GM12878 (cell line): ENCODE data around the gene MBD6. TPM values are rescaled to one million over a fixed set of nuclear protein-coding genes. Genes with fewer than 3 reads are reported as not detected.

Experiments
- ATF3 ChIP-seq: IDR thresholded peaks from 2 replicates; pipeline ENCODE4 v1.6.1; 2011; ENCODE audit warnings: low read depth, mild to moderate bottlenecking, low read length, moderate library complexity, borderline replicate concordance; ENCODE audit errors: extremely low read depth
- ATF7 ChIP-seq: fragments of 450-650 bp; IDR thresholded peaks from 2 replicates; pipeline ENCODE4 v1.6.1; 2016; ENCODE audit warnings: low read depth, mild to moderate bottlenecking
- BACH1 ChIP-seq: fragments of 450-650 bp; IDR thresholded peaks from 2 replicates; pipeline ENCODE4 v1.6.1; 2017; ENCODE audit warnings: mild to moderate bottlenecking, borderline replicate concordance
- BCL3 ChIP-seq: IDR thresholded peaks from 2 replicates; pipeline ENCODE4 v1.6.1; 2011; ENCODE audit warnings: borderline replicate concordance, low read depth, mild to moderate bottlenecking, moderate library complexity, low read length; ENCODE audit not compliant: insufficient read depth, poor library complexity, severe bottlenecking
- CBX3 ChIP-seq: fragments of 200-600 bp; sonication (generic); IDR thresholded peaks from 2 replicates; pipeline ENCODE4 v1.6.1; 2016; ENCODE audit warnings: low read depth, borderline replicate concordance
- CHD4 ChIP-seq: fragments of 200-600 bp; sonication (generic); IDR thresholded peaks from 2 replicates; pipeline ENCODE4 v1.6.1; 2016; ENCODE audit warnings: mild to moderate bottlenecking
- EED ChIP-seq: sonication (generic); IDR thresholded peaks from 2 replicates; pipeline ENCODE4 v1.6.1; 2016; ENCODE audit warnings: antibody characterized with exemption, low read depth
- ETV6 ChIP-seq, 2 experiments: fragments of 450-650 bp in 1 of 2; IDR thresholded peaks in 1 of 2; conservative IDR thresholded peaks in 1 of 2; 2 replicates each; pipeline ENCODE4 v1.6.1; 2014; ENCODE audit warnings: antibody characterized with exemption in 1 of 2, borderline replicate concordance in 1 of 2, low read depth in 1 of 2, mild to moderate bottlenecking in 1 of 2, moderate library complexity in 1 of 2
- FOS ChIP-seq: IDR thresholded peaks from 3 replicates; pipeline ENCODE4 v1.6.1; 2011; ENCODE audit warnings: borderline replicate concordance; ENCODE audit not compliant: insufficient read length; ENCODE audit errors: extremely low read depth
- IRF3 ChIP-seq: fragments of 450-650 bp; IDR thresholded peaks from 2 replicates; pipeline ENCODE4 v1.6.1; 2014; ENCODE audit warnings: mild to moderate bottlenecking
- MLLT1 ChIP-seq: fragments of 450-650 bp; IDR thresholded peaks from 2 replicates; pipeline ENCODE4 v1.6.1; 2016; ENCODE audit warnings: mild to moderate bottlenecking
- NFXL1 ChIP-seq: fragments of 450-650 bp; IDR thresholded peaks from 2 replicates; pipeline ENCODE4 v1.6.1; 2017; ENCODE audit warnings: antibody characterized with exemption, mild to moderate bottlenecking, borderline replicate concordance
- NRF1 ChIP-seq: conservative IDR thresholded peaks from 2 replicates; pipeline ENCODE4 v1.6.1; 2011; ENCODE audit warnings: mild to moderate bottlenecking, low read depth, low read length, improper control_type of control experiment
- POLR2A ChIP-seq: IDR thresholded peaks from 2 replicates; pipeline ENCODE4 v1.6.1; 2011; ENCODE audit warnings: low read depth, mild to moderate bottlenecking, low read length
- RFX5 ChIP-seq: IDR thresholded peaks from 2 replicates; pipeline ENCODE4 v1.6.1; 2011; ENCODE audit warnings: low read depth, low read length, improper control_type of control experiment
- RUNX3 ChIP-seq: IDR thresholded peaks from 2 replicates; pipeline ENCODE4 v1.6.1; 2012; ENCODE audit warnings: low read length, inconsistent platforms
- SKIL ChIP-seq: fragments of 450-650 bp; IDR thresholded peaks from 2 replicates; pipeline ENCODE4 v1.6.1; 2017; ENCODE audit warnings: mild to moderate bottlenecking, low read depth, inconsistent platforms; ENCODE audit not compliant: poor library complexity, severe bottlenecking
- SPI1 ChIP-seq: IDR thresholded peaks from 2 replicates; pipeline ENCODE4 v1.6.1; 2011; ENCODE audit warnings: low read depth, mild to moderate bottlenecking, low read length, moderate library complexity, borderline replicate concordance; ENCODE audit not compliant: insufficient read depth
- SUPT20H ChIP-seq: IDR thresholded peaks from 2 replicates; pipeline ENCODE4 v1.6.1; 2011; ENCODE audit warnings: low read depth, mild to moderate bottlenecking, low read length, moderate library complexity, borderline replicate concordance; ENCODE audit not compliant: control insufficient read depth
- TCF3 ChIP-seq: IDR thresholded peaks from 2 replicates; pipeline ENCODE4 v1.6.1; 2012; ENCODE audit warnings: low read depth, mild to moderate bottlenecking, low read length, borderline replicate concordance; ENCODE audit not compliant: insufficient read depth
- ZNF217 ChIP-seq: fragments of 450-650 bp; IDR thresholded peaks from 2 replicates; pipeline ENCODE4 v1.6.1; 2017; ENCODE audit warnings: antibody characterized with exemption, mild to moderate bottlenecking
- ZSCAN29 ChIP-seq: fragments of 450-650 bp; IDR thresholded peaks from 2 replicates; pipeline ENCODE4 v1.6.1; 2017; ENCODE audit warnings: mild to moderate bottlenecking, moderate library complexity
- ZZZ3 ChIP-seq: IDR thresholded peaks from 2 replicates; pipeline ENCODE4 v1.6.1; 2011; ENCODE audit warnings: low read depth; ENCODE audit not compliant: control insufficient read depth, insufficient read length
- polyA plus RNA-seq, 11 experiments: library from polyadenylated mRNA; depleted of rRNA in 4 of 11; unstranded in 6 of 11; stranded (reverse) in 5 of 11; fragments of >200 nt; fragmentation: Nextera tagmentation in 4 of 11; fragmentation: Illumina TruSeq in 1 of 11; extraction: Ambion mirVana in 4 of 11; extraction: Trizol in 1 of 11; gene quantifications; 1 replicate in 1 of 11; 2 replicates in 10 of 11; pipeline versions ENCODE4 v1.2.1 to v1.2.3, GENCODE V29; 2011 to 2016; ENCODE audit warnings: inconsistent platforms in 2 of 11, missing spikeins in 2 of 11, low read depth in 1 of 11
- total RNA-seq, 4 experiments: library from RNA; depleted of rRNA in 3 of 4; stranded (reverse); fragments of >200 nt in 3 of 4; fragmentation: Illumina TruSeq in 1 of 4; extraction: Trizol in 1 of 4; gene quantifications; 2 replicates each; pipeline versions ENCODE4 v1.2.1 to v1.2.3, GENCODE V29; 2013 to 2021

The MBD6 gene
- total and polyA plus RNA-seq, 10 of the 15 experiments (the other 5 are each of a cell fraction or from before 2014, with no cell fraction given) = 1.5 to 52.7 (median 6.8) TPM

- no peak for TF ChIP-seq ZZZ3
- TF ChIP-seq CBX3 = no peak
- TF ChIP-seq EED = peak; percentile 45; the same call in 1 of the 2 replicates
- TF ChIP-seq CHD4 = no peak
- no peak for TF ChIP-seq SUPT20H
- TF ChIP-seq ZNF217 = no peak
- peak; percentile 51; the same call in 1 of the 2 replicates for TF ChIP-seq SPI1
- no peak for TF ChIP-seq SKIL
- TF ChIP-seq ATF3 = no peak
- no peak for TF ChIP-seq NFXL1
- no peak for TF ChIP-seq IRF3
- no peak for TF ChIP-seq MLLT1
- TF ChIP-seq RFX5 = no peak
- no peak for TF ChIP-seq ZSCAN29
- no peak for TF ChIP-seq ETV6 (conservative IDR thresholded peaks at IDR 0.05 in 1 of 2, IDR thresholded peaks at IDR 0.05 in 1 of 2; ENCODE audit: borderline replicate concordance in 1 of 2, low read depth in 1 of 2)
- TF ChIP-seq BCL3 = no peak
- TF ChIP-seq TCF3 = no peak
- no peak for TF ChIP-seq FOS
- no peak for TF ChIP-seq ATF7
- peak; percentile 42; the same call in 1 of the 2 replicates for TF ChIP-seq RUNX3
- 0 out of 2 replicates have a peak, but pooled peaks have one; percentile 29 for TF ChIP-seq BACH1
- peak; percentile 68 for TF ChIP-seq POLR2A
- TF ChIP-seq NRF1 = no peak
These were observed 44.6 kb upstream of the MBD6 start (continued) for GRCh38 chr12:57477710-57478681.
